HUES64 (cell line): ENCODE measurements around the gene AP1AR. TPM values are rescaled to one million over a fixed set of nuclear protein-coding genes. Genes with fewer than 3 reads are reported as not detected.
A peak's percentile ranks its signal among the peaks of the same experiment; 100 is the strongest.

ENCODE experiments used
- H3K27ac ChIP-seq: 2 replicates; pipeline ENCODE4 v1.7.0; 2013; ENCODE audit warnings: low read depth, low read length, inconsistent platforms
- H3K27me3 ChIP-seq: 2 replicates; pipeline ENCODE4 v1.6.1; 2013; ENCODE audit warnings: mild to moderate bottlenecking, low read length; ENCODE audit not compliant: insufficient read depth
- H3K36me3 ChIP-seq: 2 replicates; pipeline ENCODE4 v1.6.1; 2013; ENCODE audit warnings: mild to moderate bottlenecking, low read length; ENCODE audit not compliant: insufficient read depth
- H3K4me1 ChIP-seq: 2 replicates; pipeline ENCODE4 v1.6.1; 2013; ENCODE audit warnings: mild to moderate bottlenecking, low read length, moderate library complexity; ENCODE audit not compliant: insufficient read depth
- H3K4me3 ChIP-seq: 2 replicates; pipeline ENCODE4 v1.5.1; 2013; ENCODE audit warnings: mild to moderate bottlenecking, low read length, moderate library complexity
- H3K9ac ChIP-seq: 2 replicates; pipeline ENCODE4 v1.6.1; 2013; ENCODE audit warnings: mild to moderate bottlenecking, low read depth, low read length
- H3K9me3 ChIP-seq: 2 replicates; pipeline ENCODE4 v1.6.1; 2013; ENCODE audit warnings: low read depth, low read length; ENCODE audit not compliant: insufficient read depth
- WGBS: fragments of 150-250, 120-280 bp; methylation state at CpG from one replicate; pipeline ENCODE4 v1.1.7; 2013; ENCODE audit warnings: missing lambda C conversion rate; 5-methylcytosine and 5-hydroxymethylcytosine counted together
- polyA plus RNA-seq, 2 experiments: library from polyadenylated mRNA; stranded (reverse); fragments of 50-300 nt; gene quantifications; one replicate each; pipeline ENCODE4 v1.2.3, GENCODE V29; 2013

AP1AR gene, protein sequence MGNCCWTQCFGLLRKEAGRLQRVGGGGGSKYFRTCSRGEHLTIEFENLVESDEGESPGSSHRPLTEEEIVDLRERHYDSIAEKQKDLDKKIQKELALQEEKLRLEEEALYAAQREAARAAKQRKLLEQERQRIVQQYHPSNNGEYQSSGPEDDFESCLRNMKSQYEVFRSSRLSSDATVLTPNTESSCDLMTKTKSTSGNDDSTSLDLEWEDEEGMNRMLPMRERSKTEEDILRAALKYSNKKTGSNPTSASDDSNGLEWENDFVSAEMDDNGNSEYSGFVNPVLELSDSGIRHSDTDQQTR
- polyA plus RNA-seq (2013, experiment 1 of 2), result 22.9 TPM
- polyA plus RNA-seq (2013, experiment 2 of 2), result 19.5 TPM

DNA sequence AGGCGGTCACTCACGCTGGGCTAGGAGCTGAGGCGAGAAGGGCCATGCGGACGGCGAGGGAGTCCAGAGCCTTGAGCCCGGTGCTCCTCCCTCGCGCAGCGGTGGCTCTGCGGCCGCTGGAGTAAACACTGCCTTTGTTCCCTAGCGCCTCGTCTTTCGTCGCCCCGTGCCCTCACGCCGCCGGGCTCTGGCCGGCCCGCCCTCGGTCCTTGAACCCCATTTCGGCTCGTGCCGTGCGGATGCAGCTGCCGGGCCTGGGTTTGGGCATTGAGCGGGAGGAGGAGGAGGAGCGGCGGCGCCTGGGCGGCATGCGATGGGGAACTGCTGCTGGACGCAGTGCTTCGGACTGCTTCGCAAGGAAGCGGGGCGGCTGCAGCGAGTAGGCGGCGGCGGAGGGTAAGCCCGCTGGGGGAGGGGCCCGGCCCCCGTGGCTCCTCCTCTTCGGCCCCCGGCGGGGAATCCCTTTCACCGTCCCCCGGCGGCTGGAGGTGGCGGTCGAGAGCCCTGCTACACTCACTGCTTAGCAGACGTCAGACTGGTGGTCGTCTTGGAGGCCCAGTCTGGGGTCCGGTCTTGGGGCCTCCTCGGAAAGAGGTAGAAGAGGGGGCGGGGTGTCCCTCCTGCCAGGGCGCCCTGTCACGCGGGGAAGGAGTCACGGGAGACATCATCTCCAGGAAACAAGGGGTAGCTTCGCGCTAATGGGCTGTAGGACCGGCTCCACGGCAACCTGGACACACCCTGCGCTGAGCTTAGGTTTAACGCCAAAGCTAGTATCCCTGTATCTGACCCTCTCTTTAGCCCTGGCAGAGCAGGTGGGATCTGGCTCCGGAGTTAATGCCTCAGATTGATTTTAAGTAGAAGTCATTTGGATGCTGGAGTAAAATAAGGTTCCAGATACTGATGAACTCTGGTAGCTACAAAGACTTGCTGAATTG lies at the start of gene AP1AR:
TSS of gene AP1AR (plus strand) at position 9 of the 935 bp plus-strand sequence. CDS start at position 314, 305 bp downstream.
- peak within 1 kb of the TSS; percentile 89 for H3K4me3 ChIP-seq
- WGBS, result under 1% methylated on average over 70 of the region's 70 CpGs
- H3K9ac ChIP-seq, result peak within 1 kb of the TSS; percentile 97
- no peaks in the 10 kb centered on the region for H3K27me3 ChIP-seq
- no peaks in the 10 kb centered on the region for H3K9me3 ChIP-seq
- peaks cover 21% of the 10 kb centered on the region for H3K4me1 ChIP-seq
- H3K27ac ChIP-seq, result peak within 1 kb of the TSS; percentile 99
- H3K36me3 ChIP-seq, result no peaks in the 10 kb centered on the region

GRCh38 chr4:112182604-112183003 lies 49.0 kb upstream of the AP1AR start:
- H3K4me3 ChIP-seq, result no peak overlapping the region
- H3K9me3 ChIP-seq, result no peaks in the 10 kb centered on the region
- WGBS, result 70% methylated on average over 3 of the region's 3 CpGs
- H3K9ac ChIP-seq, result no peak overlapping the region
- H3K27ac ChIP-seq, result no peak overlapping the region
- H3K36me3 ChIP-seq, result no peaks in the 10 kb centered on the region
- H3K4me1 ChIP-seq, result no peaks in the 10 kb centered on the region
- no peaks in the 10 kb centered on the region for H3K27me3 ChIP-seq

DNA sequence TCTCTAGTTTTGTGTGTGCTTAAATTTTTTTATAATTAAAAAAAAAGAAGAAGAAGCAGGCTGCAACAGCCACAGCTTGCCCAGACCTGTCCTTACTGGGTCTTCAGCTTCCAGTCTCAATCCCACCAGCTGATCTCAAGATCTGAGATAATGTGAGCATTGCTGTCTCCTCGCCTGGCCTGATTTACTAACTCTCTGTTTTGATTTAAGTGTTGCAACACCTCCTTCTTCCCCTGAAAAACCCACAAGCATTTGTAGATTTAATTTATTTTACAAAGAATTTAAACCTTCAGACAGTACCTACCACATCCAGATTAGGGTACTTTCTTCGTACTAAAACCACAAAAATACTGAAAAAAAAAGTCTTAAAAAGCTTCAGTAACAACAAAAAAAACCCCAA lies 48.3 kb upstream of the AP1AR start:
- 94% methylated on average over 2 of the region's 2 CpGs for WGBS
- H3K27ac ChIP-seq, result no peak overlapping the region
- no peaks in the 10 kb centered on the region for H3K27me3 ChIP-seq
- no peaks in the 10 kb centered on the region for H3K9me3 ChIP-seq
- no peaks in the 10 kb centered on the region for H3K4me1 ChIP-seq
- H3K36me3 ChIP-seq, result no peaks in the 10 kb centered on the region
- no peak overlapping the region for H3K4me3 ChIP-seq
- no peak overlapping the region for H3K9ac ChIP-seq

DNA sequence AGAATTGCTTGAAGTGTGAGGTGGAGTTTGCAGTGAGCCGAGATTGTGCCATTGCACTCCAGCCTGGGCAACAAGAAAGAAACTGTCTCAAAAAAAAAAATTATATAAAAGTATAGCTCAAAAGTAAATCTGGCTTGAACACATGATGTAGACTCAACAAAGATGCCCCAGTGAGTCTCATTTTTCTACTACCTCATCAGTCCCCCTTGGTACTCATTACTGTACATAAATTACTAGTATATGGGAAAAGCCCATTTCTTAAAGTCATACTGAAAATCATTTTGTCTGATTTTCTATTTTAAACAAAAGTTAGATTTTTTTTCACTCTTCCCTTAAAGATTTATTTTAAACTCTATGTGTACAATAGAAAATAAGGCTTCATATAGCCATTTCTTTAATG lies 47.1 kb upstream of the AP1AR start:
- H3K4me1 ChIP-seq, result no peaks in the 10 kb centered on the region
- no peaks in the 10 kb centered on the region for H3K36me3 ChIP-seq
- 78% methylated on average over 1 of the region's 1 CpG for WGBS
- H3K9ac ChIP-seq, result no peak overlapping the region
- H3K27ac ChIP-seq, result no peak overlapping the region
- H3K9me3 ChIP-seq, result no peaks in the 10 kb centered on the region
- H3K4me3 ChIP-seq, result no peak overlapping the region
- H3K27me3 ChIP-seq, result no peaks in the 10 kb centered on the region

DNA sequence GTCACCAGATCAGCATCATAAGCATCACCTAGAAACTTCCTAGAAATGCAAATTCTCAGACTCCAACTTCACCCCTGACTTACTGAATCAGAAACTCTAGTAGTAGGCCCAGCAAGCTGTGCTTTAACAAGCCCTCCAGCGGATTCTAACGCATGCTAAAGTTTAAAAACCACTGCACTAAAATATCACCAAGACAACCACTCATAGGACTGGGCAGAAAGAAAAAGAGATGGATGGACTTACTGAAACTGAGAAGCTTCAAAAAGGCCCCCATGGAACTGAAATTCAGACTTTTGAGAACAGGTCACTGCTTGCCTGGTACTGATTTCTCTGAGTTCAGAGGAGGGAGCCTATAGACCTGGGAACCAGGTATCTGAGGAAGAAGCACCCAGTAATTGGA lies 46.3 kb upstream of the AP1AR start:
- H3K27ac ChIP-seq, result no peak overlapping the region
- no peaks in the 10 kb centered on the region for H3K36me3 ChIP-seq
- WGBS, result 95% methylated on average over 2 of the region's 2 CpGs
- no peaks in the 10 kb centered on the region for H3K9me3 ChIP-seq
- H3K4me3 ChIP-seq, result no peak overlapping the region
- H3K9ac ChIP-seq, result no peak overlapping the region
- no peaks in the 10 kb centered on the region for H3K4me1 ChIP-seq
- no peaks in the 10 kb centered on the region for H3K27me3 ChIP-seq

- Histone ChIP-seq H3K27me3 (no peaks in the 10 kb centered on the region), H3K36me3 (no peaks in the 10 kb centered on the region), H3K4me3 (no peak overlapping the region), H3K9ac (no peak overlapping the region), H3K27ac (no peak overlapping the region), H3K4me1 (no peaks in the 10 kb centered on the region), H3K9me3 (no peaks in the 10 kb centered on the region)
- 88% methylated on average over 8 of the region's 8 CpGs for WGBS
Measured at GRCh38 chr4:112185740-112186670, 45.6 kb upstream of the AP1AR start.

GRCh38 chr4:112189754-112190153 lies 41.8 kb upstream of the AP1AR start:
- Histone ChIP-seq H3K4me1 (no peaks in the 10 kb centered on the region), H3K27ac (no peak overlapping the region), H3K9ac (no peak overlapping the region), H3K9me3 (no peaks in the 10 kb centered on the region), H3K4me3 (no peak overlapping the region), H3K36me3 (no peaks in the 10 kb centered on the region), H3K27me3 (no peaks in the 10 kb centered on the region)
- 38% methylated on average over 1 of the region's 2 CpGs for WGBS

DNA sequence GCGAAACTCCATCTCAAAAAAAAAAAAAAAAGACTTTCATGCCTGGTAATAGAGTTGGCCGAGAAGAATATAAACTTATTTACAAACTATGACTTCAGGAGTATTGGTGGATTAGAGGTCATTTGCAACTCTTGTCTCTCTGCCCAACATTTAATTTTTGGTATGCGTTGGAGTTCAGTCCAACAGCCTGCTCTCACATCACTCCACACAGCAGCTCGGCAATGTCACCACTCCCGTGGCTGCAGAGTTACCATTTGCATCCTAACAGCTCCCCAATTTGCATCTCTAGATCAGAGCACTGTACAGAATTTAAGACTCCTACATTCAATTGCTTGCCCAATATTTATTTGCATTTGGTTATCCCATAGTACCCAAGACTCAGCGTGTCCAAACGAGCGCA lies 40.9 kb upstream of the AP1AR start:
- Histone ChIP-seq H3K27me3 (no peaks in the 10 kb centered on the region), H3K36me3 (no peaks in the 10 kb centered on the region), H3K9ac (no peak overlapping the region), H3K4me3 (no peak overlapping the region), H3K27ac (no peak overlapping the region), H3K4me1 (no peaks in the 10 kb centered on the region), H3K9me3 (no peaks in the 10 kb centered on the region)
- WGBS, result 93% methylated on average over 7 of the region's 8 CpGs

DNA sequence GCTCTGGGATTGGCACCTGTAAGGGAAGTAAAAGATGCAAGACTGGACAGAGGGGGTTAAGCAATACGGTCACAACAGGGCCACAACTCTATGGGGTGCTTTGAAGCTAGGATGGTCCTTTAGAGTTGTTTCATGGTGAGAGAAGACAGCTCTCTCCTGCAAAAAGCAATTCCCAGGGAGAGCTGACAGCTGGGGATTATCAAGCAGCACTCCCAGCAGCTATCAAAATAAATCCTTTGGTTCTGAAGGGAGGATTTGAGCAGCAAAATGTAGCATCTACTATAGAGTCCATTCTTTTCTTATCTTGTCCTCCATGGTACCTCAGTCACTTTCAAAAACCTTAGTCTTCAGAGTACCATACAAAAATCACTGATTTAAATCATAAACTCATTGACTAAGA lies 35.1 kb upstream of the AP1AR start:
- WGBS, result 75% methylated on average over 1 of the region's 1 CpG
- H3K4me1 ChIP-seq, result no peaks in the 10 kb centered on the region
- no peak overlapping the region for H3K27ac ChIP-seq
- no peaks in the 10 kb centered on the region for H3K9me3 ChIP-seq
- no peak overlapping the region for H3K4me3 ChIP-seq
- H3K27me3 ChIP-seq, result no peaks in the 10 kb centered on the region
- H3K36me3 ChIP-seq, result no peaks in the 10 kb centered on the region
- H3K9ac ChIP-seq, result no peak overlapping the region

- Histone ChIP-seq H3K36me3 (no peaks in the 10 kb centered on the region), H3K9me3 (no peaks in the 10 kb centered on the region), H3K27me3 (no peaks in the 10 kb centered on the region), H3K9ac (no peak overlapping the region), H3K27ac (no peak overlapping the region), H3K4me3 (no peak overlapping the region), H3K4me1 (no peaks in the 10 kb centered on the region)
- 88% methylated on average over 1 of the region's 1 CpG for WGBS
Measured at GRCh38 chr4:112199041-112199440, 32.5 kb upstream of the AP1AR start.
